GM21576 (cell line): ENCODE data around the gene MLST8.

Experiments used
- ATAC-seq: cut with Tn5 transposase; IDR thresholded peaks from one replicate; pipeline ENCODE4 v1.9.1; 2021; ENCODE audit warnings: mild to moderate bottlenecking, moderate library complexity; ENCODE audit not compliant: unreplicated experiment

MLST8 gene, protein sequence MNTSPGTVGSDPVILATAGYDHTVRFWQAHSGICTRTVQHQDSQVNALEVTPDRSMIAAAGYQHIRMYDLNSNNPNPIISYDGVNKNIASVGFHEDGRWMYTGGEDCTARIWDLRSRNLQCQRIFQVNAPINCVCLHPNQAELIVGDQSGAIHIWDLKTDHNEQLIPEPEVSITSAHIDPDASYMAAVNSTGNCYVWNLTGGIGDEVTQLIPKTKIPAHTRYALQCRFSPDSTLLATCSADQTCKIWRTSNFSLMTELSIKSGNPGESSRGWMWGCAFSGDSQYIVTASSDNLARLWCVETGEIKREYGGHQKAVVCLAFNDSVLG

DNA sequence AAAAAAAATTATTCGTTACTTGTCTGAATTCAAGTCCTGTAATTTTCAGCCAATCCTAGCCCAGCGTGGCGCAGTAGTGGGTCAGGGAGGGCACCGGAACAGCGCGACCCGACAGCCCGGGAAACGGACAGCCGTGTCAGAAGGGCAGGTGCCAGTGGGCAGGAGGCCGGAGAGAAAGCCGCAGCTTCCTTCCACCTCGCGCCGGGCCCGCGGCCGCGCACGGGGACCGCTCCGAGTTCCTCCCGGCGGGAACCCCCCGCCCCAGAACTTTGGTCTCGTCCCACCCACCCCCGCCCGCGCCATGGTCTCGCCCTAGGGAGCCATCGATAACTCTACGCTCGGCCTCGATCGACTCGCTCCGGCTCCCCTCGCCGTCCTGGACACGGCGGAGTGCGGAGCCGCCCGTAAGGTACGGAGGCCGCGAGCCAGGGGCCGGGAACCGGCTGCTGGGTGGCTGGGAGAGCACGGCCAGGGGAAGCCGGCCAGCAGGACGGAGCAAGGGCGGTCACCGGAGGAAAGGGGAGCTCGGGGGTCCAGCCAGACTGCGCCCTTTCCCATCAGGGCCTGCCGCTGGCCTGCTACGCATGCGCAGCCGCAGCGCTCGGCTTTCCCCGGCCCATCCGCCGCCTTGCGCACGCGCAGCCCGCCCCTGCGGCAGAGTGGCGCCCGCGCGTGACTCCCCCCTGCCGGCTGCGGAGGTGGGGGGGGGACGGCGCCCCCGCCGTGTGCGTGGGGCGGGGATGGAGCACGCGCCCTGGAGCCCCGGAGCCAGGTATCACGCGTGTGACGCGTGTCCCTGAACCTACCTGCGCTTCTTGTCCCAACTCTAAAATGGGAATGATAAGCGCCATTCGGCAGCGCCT is at the start of gene MLST8:
Gene MLST8, plus strand, starts transcription at position 351 of the 863 bp plus-strand sequence. CDS start 632 bp downstream, outside the sequence.
- peak; percentile 65 for ATAC-seq

DNA sequence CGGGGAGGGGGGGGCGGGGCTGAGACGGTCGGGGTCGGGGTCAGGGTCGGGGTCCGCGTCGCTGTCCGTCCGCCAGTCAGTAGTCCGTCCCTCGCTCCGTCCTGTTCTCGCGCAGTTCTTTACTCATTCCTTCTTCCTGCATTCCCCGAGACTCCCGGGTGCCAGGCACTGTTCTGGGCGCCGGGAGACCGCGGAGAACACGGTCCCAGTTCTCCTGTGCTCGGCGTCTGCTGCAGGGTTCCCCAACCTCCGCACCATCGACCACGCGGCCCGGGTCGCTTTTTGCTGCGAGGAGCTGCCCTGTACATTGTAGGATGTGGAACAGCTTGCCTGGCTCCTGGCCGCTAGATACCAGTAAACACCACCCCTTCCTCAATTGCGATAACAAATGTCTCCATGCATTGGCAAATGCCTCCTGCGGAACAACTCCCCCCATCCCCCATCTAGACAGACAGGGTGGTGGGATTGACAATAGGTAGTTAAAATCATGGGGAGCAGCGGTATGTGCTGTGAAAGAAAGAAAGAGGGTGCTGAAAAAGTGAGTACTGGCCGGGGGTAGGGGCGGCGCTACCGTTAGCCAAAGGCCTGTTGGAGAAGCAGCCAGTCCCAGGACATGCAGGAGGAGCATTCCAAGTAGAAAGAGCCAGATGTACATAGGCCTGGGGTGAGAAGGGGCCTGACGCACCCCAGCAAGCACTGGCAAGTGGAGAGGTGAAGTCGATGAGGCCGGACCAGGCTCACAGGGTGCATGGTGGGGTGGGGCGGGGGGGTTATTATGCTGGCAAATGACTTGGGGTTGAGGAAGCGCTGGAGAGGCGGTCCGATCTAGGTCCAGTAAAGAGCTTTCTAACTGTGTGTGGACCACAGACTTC is 49.0 kb upstream of the MLST8 start:
- no peak for ATAC-seq

DNA sequence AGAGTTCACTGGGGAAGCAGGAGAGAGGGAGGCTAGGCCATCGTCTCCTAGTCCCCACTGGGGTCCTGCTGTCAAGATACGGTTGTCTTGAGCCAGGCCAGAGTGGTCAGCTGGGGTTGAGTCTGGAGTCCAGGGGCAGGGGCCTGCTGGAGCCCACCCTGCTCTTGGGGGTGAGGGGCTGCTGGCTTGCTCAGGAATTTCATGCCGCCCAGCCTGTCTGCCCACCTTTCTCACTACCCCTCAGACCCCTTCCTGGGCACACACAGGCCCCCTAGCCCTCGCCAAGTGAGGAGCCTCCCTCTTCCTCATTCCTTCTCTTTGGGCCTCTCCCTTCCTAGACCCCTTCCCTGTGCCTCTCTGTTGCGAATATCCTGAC is 48.4 kb upstream of the MLST8 start:
- ATAC-seq = no peak

DNA sequence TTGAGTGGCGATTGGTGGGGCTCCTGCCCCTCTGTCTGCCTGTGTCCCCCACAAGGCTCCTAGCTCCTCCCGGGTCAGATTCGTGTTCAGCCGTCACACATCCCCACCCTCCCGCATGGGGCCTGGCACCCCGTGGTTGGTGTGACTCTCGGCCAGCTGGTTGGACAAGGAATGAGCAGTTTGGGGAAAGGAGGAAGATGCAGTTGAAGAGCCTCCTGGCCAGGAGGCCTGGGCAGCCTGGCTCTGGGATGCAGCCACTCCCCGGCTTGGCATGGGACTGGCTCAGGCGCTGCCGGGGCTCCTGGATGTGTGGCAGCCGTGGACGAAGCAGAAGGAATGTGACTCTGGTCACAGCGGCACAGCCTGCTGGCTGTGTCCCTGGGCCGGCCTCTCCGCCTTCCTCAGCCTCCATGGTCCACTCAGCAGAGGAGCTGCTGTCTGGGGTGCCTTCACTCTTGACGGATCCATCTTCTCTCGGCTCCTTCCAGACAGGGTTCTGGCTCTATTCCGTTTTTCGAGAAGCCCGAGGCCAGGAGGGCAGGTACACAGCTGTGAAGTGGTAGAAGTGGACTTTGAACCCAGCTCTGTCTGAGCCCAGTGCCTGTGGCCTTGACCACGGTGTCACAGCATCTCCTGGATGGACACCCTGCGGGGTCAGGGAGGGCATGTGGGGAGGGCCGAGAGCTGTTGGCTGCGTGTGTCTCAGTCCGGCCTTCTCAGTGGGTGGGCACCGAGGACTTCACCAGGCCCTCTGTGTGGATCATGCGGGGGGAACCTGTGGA is 47.6 kb upstream of the MLST8 start:
- ATAC-seq = no peak

DNA sequence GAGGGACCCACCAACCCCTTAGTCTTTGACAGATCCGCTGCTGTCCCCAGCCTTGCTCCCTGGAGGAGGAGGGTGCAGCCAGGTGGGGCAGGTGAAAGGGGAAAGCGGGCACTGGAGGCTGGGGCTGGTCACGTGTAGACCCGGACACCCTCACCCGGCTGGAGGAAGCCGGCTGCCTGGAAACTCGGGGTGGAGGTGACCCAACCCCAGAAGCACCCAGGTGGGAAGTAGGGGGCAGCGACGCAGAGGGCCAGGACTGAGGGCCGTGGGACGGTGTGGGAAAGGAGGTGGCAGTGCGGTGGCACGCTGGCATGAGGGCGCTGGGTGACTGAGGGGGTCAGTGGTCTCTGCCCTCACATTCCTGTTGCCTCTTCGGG is 47.0 kb upstream of the MLST8 start:
- ATAC-seq = no peak

DNA sequence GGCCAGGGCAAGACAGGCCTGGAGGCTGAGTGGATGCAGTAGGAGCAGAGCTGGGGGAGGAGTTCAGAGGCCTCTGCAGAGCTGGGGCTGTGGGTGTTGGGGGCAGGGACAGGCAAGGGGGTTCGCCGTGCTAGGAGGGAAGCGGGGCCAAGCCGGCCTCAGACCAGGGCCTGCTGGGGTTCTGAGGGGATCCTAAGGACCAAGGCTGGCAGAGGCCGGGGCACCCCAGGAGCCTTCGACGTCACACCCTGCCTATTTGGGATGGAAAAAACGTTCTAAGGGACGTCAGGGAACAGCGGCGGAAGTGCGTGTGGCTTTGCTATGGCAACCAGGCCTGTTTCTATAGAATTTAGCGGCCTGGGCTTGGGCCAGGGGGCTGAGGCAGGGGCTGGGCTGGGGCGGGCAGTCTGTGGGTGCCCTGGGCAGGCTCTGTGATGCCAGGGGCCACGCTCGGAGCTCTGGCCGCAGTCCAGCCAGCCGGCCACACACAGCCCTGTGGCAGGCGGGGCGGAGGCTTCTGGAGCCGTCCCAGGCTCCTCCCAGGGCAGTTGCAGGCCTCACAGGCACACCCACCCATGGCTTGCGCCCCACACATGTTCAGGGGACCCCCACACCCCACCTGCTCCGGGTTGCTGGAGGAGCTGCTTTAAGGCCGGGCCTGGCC is 45.9 kb upstream of the MLST8 start:
- ATAC-seq = no peak

DNA sequence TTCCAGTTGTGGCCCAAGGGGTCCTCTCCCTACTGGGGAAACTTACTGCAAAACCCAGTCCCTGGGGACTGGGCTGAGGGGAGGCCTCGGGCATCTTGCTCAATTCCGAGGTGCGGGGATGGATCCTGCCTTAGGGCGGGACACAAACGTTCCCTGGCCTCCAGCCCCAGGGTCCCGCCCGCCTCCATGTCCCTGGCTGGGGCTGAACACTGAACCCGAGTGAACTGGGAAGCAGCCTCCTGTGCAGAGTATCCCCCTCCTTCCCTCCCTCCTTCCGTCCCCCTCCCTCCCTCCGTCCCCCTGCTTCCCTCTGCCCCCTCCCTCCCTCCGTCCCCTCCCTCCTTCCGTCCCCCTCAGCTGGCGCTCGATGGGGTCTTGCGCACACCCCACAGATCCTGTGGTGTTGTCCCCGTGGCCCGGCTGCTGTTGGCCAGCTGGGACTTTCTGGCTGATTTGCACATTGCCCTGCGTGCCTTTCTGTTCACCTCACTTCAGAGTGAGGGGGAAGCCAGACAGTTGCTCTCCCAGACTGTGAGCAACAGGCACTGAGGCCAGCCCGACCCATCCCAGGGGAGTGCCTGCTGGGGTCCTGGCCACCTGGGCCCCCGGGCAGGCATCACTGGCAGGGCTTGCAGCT is 44.2 kb upstream of the MLST8 start:
- no peak for ATAC-seq

DNA sequence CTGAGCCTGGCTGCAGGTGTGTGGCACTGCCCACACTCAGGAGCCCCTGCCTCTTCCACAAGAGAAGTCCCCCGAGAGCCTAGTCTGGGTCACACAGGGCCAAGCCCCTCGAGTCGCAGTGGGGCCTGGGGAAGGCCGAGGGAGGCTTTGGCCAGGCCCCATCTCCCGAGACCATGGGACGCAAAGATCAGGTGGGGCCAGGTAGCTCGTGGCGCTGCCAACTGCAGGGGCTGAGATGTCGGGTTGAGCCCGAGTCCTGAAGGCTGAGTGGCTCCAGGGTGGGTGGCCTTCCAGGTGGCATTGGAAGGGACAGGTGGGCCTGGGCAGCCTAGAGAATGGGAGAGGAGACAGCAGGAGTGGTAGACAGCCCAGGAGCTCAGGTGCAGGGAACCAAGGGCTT is 43.3 kb upstream of the MLST8 start:
- ATAC-seq = no peak

DNA sequence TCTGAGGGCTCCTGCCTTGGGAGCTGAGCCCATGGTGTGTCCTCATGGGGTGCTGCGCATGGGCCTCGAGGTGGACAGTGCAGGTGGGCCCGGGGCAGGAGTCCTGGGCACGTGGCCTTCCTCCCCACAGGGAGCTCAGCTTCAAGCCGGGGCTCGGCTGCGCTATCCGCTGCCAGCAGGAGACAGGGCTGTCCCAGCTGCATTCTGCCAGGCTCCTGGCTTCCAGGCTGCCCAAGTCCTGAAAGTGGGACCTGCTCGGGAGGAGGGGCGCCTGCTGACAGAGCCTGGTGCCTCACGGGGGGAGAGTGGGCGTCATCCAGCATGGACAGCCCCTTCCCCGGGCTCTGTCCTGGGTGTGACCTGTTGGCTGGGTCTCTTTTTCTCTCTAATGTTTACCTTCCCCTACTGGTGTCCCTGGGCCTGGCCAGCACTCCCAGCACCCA is 42.6 kb upstream of the MLST8 start:
- no peak for ATAC-seq

DNA sequence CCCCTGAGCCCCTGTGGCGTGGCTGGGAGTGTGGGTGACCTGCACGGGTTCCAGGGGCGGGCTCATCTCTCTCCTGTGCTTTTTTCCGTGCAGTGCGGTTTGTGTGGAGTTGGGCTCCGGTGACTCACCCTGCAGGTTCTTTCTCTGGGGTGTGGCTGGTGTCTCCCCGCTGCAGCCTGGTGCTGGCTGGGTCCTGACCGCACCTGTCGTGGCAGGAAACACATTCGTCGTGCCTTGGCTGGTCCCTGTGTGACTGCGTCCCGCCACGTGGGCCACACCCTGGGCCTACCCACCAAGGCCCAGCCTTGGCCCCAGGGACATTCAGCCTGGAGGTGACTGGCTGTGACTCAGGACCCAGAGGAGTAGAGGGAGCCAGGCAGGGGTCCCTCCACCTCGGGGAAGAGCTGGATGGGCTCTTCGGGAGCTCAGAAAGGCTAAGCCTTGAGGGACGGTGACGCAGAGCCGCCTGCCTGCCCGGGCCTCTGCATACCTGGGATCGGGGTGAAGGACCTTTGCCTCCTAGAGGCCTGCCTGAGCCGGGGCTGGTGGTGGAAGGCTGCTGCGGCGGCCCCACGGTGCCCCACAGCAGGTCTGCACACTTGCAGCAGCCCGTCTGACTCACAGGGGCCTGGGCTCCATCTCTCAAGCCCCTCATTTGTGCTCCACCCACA is 41.9 kb upstream of the MLST8 start:
- ATAC-seq = no peak

DNA sequence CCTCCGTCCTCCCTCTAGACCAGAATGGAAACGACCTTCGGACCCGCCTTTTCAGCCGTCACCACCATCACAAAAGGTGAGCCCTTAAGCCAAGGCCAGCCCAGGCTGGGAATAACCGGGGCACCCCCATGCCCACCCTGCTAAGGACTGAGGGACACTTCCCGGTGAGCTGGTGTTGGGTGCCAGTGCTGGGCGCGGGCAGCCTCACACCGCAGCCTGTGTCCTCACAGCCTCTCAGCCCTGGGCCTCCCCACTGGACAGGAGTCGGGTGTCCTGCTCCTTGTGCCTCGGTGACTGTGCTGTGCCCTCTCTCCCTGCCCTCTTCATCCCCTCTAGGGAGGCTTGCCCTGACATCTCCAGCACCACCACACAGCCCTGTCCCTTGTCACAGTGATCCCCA is 39.4 kb upstream of the MLST8 start:
- ATAC-seq = no peak

DNA sequence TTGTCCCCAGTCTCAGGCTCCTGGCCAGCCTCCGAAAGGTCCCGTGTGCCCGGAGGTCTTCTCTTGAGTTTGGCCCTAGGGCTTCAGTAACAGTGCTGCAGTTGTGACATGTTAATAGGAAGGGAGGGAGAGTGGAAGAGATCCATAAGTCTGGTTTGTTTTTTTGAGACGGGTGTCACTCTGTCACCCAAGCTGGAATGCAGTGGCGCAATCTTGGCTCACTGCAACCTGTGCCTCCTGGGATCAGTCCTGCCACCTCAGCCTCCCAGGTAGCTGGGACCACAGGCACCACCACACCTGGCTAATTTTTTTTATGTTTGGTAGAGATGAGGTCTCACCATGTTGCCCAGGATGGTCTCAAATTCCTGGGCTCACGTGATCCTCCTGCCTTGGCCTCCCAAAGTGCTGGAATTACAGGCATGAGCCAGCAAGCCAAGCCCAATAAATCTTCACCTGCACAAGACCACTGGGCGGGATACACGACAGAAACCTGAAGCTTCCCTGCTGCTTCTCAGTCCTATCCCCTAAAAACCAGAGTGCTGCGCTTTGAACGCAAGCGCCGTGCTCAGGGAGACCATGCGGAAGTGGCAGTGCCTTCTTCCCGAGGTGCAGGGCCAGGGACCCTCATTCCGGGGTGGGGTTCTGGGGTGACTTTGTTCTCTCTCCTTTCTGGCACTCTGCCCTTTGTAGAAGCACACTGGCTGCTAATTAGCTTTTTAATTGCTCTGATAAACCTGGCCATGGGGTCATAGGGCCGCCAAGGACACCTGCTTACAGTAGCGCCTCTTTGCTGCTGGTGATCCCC is 38.8 kb upstream of the MLST8 start:
- ATAC-seq = no peak

DNA sequence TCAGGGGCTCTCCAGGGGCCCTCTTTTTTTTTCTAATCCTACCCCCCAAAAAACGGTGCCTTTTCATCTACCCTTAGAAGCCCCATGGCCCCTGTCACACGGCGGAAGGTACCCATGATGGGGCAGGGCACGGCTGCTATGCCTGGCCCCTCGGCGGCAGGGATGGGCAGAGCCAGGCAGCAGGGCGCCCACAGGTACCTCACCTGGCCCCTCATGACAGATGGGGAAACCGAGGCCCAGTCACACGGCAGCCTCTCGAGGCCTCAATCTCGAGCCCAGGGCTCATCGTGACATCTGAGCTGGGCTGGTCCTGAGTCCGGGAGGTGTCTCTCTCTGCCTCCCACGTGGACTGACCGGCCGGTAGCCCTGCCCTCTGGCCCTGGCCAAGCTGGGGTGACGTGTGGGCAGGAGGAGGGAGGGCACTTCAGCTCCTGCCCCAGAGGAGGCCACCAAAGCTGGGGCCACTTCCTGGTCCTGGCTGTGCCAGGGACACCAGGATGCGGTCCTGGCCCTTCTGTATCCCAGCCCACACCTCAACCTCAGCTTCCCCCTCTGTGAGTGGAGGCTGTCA is 38.1 kb upstream of the MLST8 start:
- ATAC-seq = no peak

DNA sequence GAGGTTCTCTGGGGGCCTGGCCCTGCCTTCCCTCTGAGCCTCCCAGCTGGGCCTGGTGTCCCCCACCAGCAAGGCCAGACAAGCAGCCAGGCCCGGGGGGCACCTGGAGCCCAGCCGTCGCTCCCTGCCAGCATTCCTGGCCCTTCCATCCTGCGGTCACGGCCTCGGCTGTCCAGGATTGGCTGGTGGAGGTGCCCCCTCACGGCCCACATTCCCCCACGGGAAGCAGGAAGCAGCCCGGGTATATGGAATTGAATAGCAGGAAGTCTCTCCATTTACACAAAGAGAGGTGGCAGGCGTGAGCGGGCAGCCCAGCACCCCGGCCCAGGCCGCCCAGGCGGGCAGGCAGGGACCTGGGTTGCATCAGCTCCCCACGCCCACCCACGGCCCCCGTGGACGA is 35.2 kb upstream of the MLST8 start:
- ATAC-seq = no peak

DNA sequence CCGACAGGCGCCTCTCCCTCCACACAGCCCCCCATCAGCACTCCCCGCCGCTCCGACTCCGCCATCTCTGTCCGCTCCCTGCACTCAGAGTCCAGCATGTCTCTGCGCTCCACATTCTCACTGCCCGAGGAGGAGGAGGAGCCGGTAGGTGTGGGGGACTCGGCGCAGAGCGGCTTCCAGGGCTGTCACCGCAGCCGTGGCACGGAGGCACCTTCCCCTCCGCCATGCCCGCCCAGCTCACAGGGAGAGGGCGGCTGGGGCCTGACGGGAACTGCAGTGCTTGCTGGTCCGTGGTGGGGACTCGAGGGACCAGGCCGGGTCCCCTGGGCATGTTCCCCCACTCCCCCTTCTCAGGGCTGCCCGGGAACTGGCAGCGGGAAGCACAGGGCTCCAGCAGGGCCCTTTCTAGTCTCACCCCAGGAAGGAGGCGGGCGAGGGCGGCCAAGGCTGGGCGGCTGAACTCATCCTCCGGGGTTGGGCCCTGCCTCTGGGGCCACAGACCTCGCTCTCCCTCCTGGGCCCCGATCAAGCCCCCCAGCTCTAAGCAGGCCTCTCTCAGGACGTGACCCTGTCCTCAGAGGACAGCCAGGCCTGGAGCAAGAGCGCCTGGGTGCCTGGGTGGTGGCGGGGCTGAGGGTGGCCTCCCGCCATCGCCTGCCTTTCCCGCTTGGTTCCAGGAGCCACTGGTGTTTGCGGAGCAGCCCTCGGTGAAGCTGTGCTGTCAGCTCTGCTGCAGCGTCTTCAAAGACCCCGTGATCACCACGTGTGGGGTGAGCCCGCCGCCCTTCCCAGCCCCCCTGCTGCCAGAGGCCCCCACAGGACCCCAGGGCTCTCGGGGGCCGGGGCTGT is 34.4 kb upstream of the MLST8 start:
- no peak for ATAC-seq

DNA sequence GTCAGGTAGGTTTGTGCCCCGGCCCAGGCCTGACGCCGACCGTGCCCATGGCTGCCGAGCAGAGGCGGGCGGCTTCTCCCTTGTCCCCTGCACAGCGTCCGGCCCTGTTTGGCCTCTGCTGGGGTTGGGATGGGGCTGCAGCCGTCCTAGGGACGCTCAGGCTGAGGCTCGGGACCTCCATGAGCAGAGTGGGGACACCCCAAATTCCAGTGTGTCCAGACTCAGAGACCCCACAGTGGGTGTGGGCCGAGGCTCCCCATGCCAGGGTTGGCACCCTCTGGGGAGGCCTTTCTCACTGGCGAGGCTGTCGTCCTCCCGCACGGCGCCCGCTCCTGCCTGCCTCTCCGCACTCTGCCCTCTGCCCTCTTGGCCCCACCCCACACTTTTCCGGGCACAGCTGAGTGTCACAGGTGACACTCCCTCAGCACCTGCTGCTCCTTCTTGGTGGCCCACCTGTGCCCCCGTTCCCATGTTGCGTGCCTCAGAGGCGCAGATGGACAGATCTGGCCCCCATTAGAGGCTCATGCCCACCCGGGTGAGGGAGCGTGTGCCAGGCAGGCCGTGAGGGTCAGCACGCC is 33.6 kb upstream of the MLST8 start:
- ATAC-seq = no peak
